Small intestine (tissue), 7 donors: ENCODE results near the gene GRIK2. TPM values are rescaled to one million over a fixed set of nuclear protein-coding genes. Genes with fewer than 3 reads are reported as not detected.

ENCODE experiments used
- DNase-seq, 2 donors: peaks; one replicate each; pipeline versions ENCODE4 v3.0.0 to v3.0.0-alpha.2; 2013
- FAIRE-seq: peaks from 2 replicates; lab custom pipeline; 2012; peaks lifted over from hg19 to GRCh38; lab: Jason Lieb, UNC
- H3K27ac ChIP-seq, 3 donors: one replicate each; pipeline ENCODE4 v1.5.1; 2013; ENCODE audit warnings: low read length in 2 of 3, mild to moderate bottlenecking in 2 of 3, control low read depth in 1 of 3, inconsistent platforms in 1 of 3, low read depth in 1 of 3, moderate library complexity in 1 of 3
- H3K27me3 ChIP-seq, 3 donors: one replicate each; pipeline ENCODE4 v1.6.1; 2013; ENCODE audit warnings: low read length in 3 of 3, inconsistent platforms in 1 of 3; ENCODE audit not compliant: control insufficient read depth in 3 of 3, insufficient read depth in 3 of 3
- H3K36me3 ChIP-seq, 3 donors: one replicate each; pipeline ENCODE4 v1.6.1; 2013; ENCODE audit warnings: low read length in 3 of 3, inconsistent platforms in 1 of 3, low read depth in 1 of 3, mild to moderate bottlenecking in 1 of 3, moderate library complexity in 1 of 3; ENCODE audit not compliant: control insufficient read depth in 3 of 3, insufficient read depth in 2 of 3
- H3K4me1 ChIP-seq, 3 donors: one replicate each; pipeline ENCODE4 v1.6.1; 2013; ENCODE audit warnings: low read length in 2 of 3, inconsistent platforms in 1 of 3, low read depth in 1 of 3, mild to moderate bottlenecking in 1 of 3, moderate library complexity in 1 of 3; ENCODE audit not compliant: control insufficient read depth in 3 of 3, insufficient read depth in 2 of 3
- H3K4me3 ChIP-seq, 3 donors: one replicate each; pipeline ENCODE4 v1.5.1; 2013; ENCODE audit warnings: low read length in 3 of 3, control low read depth in 1 of 3, inconsistent platforms in 1 of 3, low read depth in 1 of 3, mild to moderate bottlenecking in 1 of 3, moderate library complexity in 1 of 3
- H3K9me3 ChIP-seq, 2 donors: one replicate each; pipeline ENCODE4 v1.6.1; 2013; ENCODE audit warnings: low read depth in 1 of 2, low read length in 1 of 2; ENCODE audit not compliant: control insufficient read depth in 2 of 2, insufficient read depth in 1 of 2
- WGBS, 3 donors: extraction: QIAGEN DNeasy Blood & Tissue Kit; methylation state at CpG; one replicate each; pipeline ENCODE4 v1.1.7; 2013; 5-methylcytosine and 5-hydroxymethylcytosine counted together
- polyA plus RNA-seq, 4 donors: library from polyadenylated mRNA; stranded (reverse) in 3 of 4; unstranded in 1 of 4; fragments of 200-250 nt in 3 of 4; fragments of 120-200 nt in 1 of 4; gene quantifications; one replicate each; pipeline versions ENCODE4 v1.2.1 to v1.2.3, GENCODE V29; 2013
- donor health status: healthy with polysubstance abuse.
- donor health status: control.
- donor health status: control.
- donor health status: Bipolar disorder and iron deficiency.
- donor health status: healthy.

Gene GRIK2
- polyA plus RNA-seq, 4 donors = 0.27 to 1.4 (median 0.54) TPM; not detected in 1

DNA sequence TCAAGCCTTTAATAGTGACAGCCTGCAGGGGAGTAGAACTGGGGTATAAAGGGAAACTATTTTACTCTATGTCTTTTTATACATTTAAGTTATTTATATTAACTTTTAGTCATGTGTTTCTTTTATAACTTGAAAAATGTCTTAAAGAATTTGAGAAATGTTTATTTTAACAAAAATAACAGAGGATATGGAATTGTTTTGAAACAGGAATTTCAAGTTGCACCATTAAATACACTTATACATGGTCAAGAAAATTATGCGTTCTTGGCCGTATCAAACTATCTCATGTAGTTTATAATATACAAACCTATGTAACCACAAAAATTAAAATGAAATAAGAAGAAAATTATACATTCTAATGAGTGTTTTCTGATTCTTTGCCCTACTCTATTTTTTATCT is 282.7 kb downstream of the GRIK2 start:
- Histone ChIP-seq H3K4me3 (no peak overlapping the region), H3K9me3 (no peaks in the 10 kb centered on the region), H3K36me3 (no peaks in the 10 kb centered on the region), H3K27me3 (no peaks in the 10 kb centered on the region), H3K4me1 (no peaks in the 10 kb centered on the region), H3K27ac (no peak overlapping the region)
- no peak for DNase-seq
- WGBS, 3 donors = 64 to 91% (median 90%) methylated on average over 2 of the region's 2 CpGs
- FAIRE-seq = no peak

DNA sequence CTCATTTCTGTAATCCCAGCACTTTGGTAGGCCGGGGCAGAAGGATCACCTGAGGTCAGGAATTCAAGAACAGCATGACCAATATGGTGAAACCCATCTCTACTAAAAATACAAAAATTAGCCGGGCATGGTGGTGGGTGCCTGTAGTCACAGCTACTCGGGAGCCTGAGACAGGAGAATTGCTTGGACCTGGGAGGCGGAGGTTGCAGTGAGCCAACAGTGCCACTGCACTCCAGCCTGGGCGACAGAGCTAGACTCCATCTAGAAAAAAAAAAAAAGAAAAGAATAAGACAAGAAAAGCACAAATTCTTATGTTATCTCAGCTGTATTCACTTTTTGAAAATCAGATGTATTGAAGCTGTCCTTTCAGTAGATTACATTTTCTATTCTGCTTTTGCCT is 289.4 kb downstream of the GRIK2 start:
- Histone ChIP-seq H3K27me3 (no peaks in the 10 kb centered on the region), H3K9me3 (no peaks in the 10 kb centered on the region), H3K36me3 (no peaks in the 10 kb centered on the region), H3K4me3 (no peak overlapping the region), H3K27ac (no peak overlapping the region), H3K4me1 (no peaks in the 10 kb centered on the region)
- no peak for DNase-seq
- no peak for FAIRE-seq
- 69 to 87% (median 87%) methylated on average over 5 of the region's 5 CpGs for WGBS, 3 donors

GRCh38 chr6:101683884-101684283 is 290.4 kb downstream of the GRIK2 start:
- Histone ChIP-seq H3K27ac (no peak overlapping the region), H3K36me3 (no peaks in the 10 kb centered on the region), H3K4me3 (no peak overlapping the region), H3K9me3 (no peaks in the 10 kb centered on the region), H3K27me3 (no peaks in the 10 kb centered on the region), H3K4me1 (no peaks in the 10 kb centered on the region)
- FAIRE-seq (no peak), DNase-seq (no peak)
- 84 to 85% (median 84%) methylated on average over 1 of the region's 1 CpG for WGBS, 3 donors

DNA sequence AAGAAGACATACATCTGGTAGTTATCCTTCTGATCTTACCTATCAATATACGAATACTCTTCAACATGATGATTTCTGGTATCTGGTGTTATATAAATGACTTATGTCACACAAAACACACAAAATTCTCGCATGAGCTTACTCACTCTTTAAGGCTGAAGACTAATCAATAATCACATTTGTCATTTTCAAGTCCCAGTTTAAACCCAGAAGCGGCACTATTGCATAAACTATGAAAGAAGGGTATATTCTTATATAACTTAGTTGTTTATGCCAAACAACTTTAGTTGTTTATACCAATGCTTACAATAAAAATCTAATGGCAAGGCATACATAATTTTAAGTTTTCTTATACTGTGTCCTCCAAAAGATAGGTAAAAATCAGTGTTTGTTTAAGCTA is 293.1 kb downstream of the GRIK2 start:
- H3K9me3 ChIP-seq = no peaks in the 10 kb centered on the region
- 41 to 66% (median 48%) methylated on average over 3 of the region's 3 CpGs for WGBS, 3 donors

DNA sequence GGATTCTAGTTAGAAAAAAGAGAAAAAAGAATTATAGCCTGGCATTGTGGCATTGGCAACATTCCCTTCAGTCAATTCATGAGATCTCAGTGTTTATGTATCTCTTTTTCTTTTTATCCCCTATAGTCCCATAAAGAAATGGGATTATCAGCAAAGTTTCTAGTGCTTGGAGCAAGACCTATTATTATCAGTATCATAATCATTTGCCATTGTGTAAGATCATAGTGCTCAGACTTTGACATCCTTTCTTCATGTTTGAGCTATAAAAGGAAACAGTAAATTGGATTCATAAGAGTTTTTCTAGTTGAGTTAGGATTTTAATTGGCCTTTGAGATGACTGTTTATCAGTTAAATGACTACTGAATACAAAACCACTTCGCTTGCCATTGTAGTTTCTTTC is 295.6 kb downstream of the GRIK2 start:
- H3K27me3 ChIP-seq = no peaks in the 10 kb centered on the region
- no peak overlapping the region for H3K27ac ChIP-seq
- H3K36me3 ChIP-seq = no peaks in the 10 kb centered on the region
- WGBS, 3 donors = 32 to 67% (median 44%) methylated on average over 1 of the region's 1 CpG
- DNase-seq (no peak), FAIRE-seq (no peak)
- H3K4me3 ChIP-seq = no peak overlapping the region
- no peaks in the 10 kb centered on the region for H3K9me3 ChIP-seq
- H3K4me1 ChIP-seq = no peaks in the 10 kb centered on the region

More for the DNA sequence above, 293.1 kb downstream of the GRIK2 start:
- no peaks in the 10 kb centered on the region for H3K27me3 ChIP-seq
- H3K4me1 ChIP-seq = no peaks in the 10 kb centered on the region
- FAIRE-seq (no peak), DNase-seq (no peak)
- no peaks in the 10 kb centered on the region for H3K36me3 ChIP-seq
- H3K4me3 ChIP-seq = no peak overlapping the region
- no peak overlapping the region for H3K27ac ChIP-seq

- FAIRE-seq (no peak), DNase-seq (no peak)
- no peaks in the 10 kb centered on the region for H3K27me3 ChIP-seq
- no peak overlapping the region for H3K4me3 ChIP-seq
- H3K4me1 ChIP-seq = no peaks in the 10 kb centered on the region
- 51 to 69% (median 51%) methylated on average over 2 of the region's 2 CpGs for whole genome bisulfite sequencing, 3 donors
- no peak overlapping the region for H3K27ac ChIP-seq
- H3K9me3 ChIP-seq = no peaks in the 10 kb centered on the region
- H3K36me3 ChIP-seq = no peaks in the 10 kb centered on the region
Observed at GRCh38 chr6:101689695-101690094, 296.2 kb downstream of the GRIK2 start.

GRCh38 chr6:101700655-101701054 is 307.1 kb downstream of the GRIK2 start:
- WGBS, 3 donors = 29 to 45% (median 40%) methylated on average over 3 of the region's 3 CpGs
- DNase-seq (no peak), FAIRE-seq (no peak)
- Histone ChIP-seq H3K4me3 (no peak overlapping the region), H3K27me3 (no peaks in the 10 kb centered on the region), H3K9me3 (no peaks in the 10 kb centered on the region), H3K27ac (no peak overlapping the region), H3K4me1 (no peaks in the 10 kb centered on the region), H3K36me3 (no peaks in the 10 kb centered on the region)

- Histone ChIP-seq H3K4me3 (no peak overlapping the region), H3K27me3 (no peaks in the 10 kb centered on the region), H3K27ac (no peak overlapping the region), H3K4me1 (no peaks in the 10 kb centered on the region), H3K36me3 (no peaks in the 10 kb centered on the region), H3K9me3 (no peaks in the 10 kb centered on the region)
- DNase-seq (no peak), FAIRE-seq (no peak)
- WGBS, 3 donors = 82 to 94% (median 88%) methylated on average over 2 of the region's 2 CpGs
Observed at GRCh38 chr6:101703311-101703710, 309.8 kb downstream of the GRIK2 start.

DNA sequence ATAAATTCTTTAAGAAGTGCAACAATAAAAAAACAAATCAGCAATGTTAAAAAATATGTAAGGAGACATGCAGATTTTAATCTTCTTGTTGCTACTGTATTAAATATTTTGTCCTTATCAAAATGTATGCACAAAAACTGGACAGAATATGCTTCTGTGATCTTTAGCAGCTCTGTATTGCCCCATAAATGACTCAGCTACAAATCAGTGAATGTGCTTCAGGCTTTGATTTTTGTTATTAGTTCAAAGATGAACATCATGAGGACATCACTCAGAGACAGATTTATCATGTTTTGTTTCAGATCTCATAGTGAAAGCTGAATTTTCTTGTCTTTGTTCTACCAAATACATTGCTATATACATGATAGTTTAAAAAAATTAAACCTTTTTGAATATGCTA is 312.4 kb downstream of the GRIK2 start:
- FAIRE-seq = no peak
- no peaks in the 10 kb centered on the region for H3K27me3 ChIP-seq

More for the DNA sequence above, 312.4 kb downstream of the GRIK2 start:
- Histone ChIP-seq H3K9me3 (no peaks in the 10 kb centered on the region), H3K4me3 (no peak overlapping the region), H3K27ac (no peak overlapping the region), H3K36me3 (no peaks in the 10 kb centered on the region), H3K4me1 (no peaks in the 10 kb centered on the region)
- DNase-seq = no peak
